ELR (cell line): Measurements from ENCODE around the gene SHLD3.
A peak's percentile ranks its signal among the peaks of the same experiment; 100 is the strongest.
"Not testable (repeated sequence)": the region's sequence is repeated elsewhere in the genome, so short reads cannot be mapped to it uniquely, and the experiment has no call there.

ENCODE experiments used
- DNase-seq: peaks from one replicate; pipeline ENCODE4 v3.0.0-alpha.2; 2015; ENCODE audit warnings: low read depth

Gene SHLD3

DNA sequence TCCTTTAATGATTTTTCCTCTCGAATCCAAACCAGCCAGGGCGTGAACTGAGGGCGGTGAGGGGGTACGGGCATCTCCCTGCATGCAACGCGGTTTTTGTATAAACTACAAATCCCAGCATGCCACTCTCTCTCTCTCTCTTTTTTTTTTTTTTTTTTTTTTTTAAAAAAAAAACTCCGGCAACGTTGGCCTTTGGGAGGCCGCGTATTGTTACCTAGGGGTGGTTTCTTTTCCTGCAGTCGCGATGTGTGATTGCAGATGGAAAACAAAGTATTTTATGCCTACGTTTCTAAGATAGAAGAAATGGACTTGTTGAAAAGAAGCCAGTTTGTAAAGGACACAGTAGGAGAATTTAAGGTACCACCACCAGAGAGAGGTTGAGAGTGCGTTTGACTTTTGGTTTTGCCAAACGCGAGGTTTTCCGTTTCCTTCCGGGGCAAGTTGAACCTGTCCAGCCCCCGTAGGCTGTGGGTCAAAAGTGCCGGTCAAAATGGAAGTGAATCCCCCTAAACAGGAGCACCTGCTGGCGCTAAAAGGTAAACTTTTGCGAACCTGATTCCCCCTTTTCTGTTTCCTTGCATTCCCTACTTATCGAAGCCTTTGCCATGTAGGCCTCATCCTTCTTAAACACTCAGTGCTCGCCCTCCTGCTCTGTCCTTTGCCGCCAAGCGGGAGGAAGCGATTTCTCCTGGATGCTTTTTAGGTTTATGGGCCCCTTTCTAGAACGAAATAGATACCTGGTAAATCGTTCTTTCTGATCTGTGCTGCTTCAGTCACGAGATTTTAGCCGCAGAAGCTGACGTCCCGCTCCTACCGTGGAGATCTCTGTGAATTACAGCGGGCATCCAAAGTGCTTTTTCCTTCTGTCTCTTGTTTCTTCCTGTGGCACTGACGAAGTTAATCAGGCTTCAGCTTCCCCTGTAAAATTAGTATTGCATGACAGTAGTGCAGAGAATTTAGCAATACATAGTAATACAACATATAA lies at the start of gene SHLD3, which contains the start of gene TRAPPC13:
TSS of gene SHLD3 (plus strand) at position 457 of the 985 bp plus-strand sequence. CDS start 4,561 bp downstream, outside the sequence.
TSS of gene TRAPPC13 (plus strand) at position 457 of the 985 bp plus-strand sequence. CDS start at position 491, 34 bp downstream.
- DNase-seq: peak; percentile 95

- no peak for DNase-seq
These were observed 47.7 kb upstream of the SHLD3 start for GRCh38 chr5:65577141-65577540.

- DNase-seq: no peak
These were observed 36.1 kb upstream of the SHLD3 start for GRCh38 chr5:65588694-65589093.

DNA sequence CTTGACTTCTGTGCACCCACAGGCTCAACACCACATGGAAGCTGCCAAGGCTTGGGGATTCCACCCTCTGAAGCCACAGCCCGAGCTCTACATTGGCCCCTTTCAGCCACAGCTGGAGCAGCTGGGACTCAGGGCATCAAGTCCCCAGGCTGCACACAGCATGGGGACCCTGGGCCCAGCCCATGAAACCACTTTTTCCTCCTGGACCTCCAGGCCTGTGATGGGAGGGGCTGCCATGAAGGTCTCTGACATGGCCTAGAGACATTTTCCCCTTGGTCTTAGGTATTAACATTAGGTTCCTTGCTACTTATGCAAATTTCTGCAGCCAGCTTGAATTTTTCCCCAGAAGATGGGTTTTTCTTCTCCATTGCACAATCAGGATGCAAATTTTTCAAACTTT lies 23.1 kb upstream of the SHLD3 start:
- not testable (repeated sequence) for DNase-seq

- no peak for DNase-seq
These were observed 13.3 kb upstream of the SHLD3 start for GRCh38 chr5:65611524-65611923.

DNA sequence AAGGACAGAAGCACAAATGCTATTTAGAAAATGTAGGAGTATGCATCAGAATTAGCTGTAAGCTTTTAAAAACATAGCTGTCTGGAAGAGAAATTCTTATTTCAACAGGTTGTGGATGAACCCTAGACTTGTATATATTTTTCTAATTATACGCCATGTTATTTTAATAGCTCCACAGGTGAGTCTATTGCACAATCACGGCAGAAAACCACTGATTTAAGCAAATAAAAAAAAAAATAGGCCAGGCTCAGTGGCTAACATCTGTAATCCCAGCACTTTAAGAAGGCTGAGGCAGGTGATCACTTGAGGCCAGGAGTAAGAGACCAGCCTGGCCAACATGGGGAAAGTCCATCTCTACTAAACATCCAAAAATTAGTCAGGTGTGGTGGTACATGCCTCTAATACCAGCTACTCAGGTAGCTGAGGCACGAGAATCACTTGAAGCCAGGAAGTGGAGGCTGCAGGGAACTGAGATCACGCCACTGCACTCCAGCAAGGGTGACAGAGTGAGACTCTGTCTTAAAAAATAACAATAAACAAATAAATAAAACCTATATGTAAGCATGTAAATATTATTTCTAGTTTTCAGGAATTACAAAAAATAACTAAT lies 12.4 kb upstream of the SHLD3 start:
- DNase-seq: no peak

DNA sequence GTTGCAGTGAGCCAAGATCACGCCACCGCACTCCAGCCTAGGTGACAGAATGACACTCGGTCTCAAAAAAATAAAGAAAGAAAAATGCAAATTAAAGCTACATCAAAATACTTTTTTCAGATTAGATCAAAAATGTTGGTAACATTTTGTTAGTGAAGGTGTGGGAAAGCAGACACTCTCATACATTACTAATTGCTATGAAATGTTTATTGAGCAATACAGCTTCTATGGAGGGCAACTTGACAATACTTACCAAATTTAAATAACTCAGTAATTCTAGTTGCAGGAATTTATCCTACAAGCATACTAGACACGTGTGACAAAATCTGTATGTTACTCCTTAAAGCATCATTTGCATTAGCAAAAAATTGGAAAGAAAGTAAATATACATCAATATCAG lies 4.8 kb upstream of the SHLD3 start:
- DNase-seq: no peak

DNA sequence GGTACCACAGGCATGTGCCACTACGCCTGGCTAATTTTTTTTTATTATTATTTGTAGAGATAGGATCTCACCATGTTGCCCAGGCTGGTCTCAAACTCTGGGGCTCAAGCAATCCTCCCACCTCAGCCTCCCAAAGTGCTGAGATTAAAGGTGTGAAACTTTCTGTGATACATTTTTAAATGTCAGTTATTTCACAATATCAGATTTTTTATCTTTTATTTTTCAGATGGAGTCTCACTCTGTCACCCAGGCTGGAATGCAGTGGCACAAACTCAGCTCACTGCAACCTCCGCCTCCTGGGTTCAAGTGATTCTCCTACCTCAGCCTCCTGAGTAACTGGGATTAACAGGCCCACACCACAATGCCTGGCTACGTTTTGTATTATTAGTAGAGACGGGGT lies 2.9 kb upstream of the SHLD3 start:
- DNase-seq: not testable (repeated sequence)

GRCh38 chr5:65623482-65623881 lies 1.3 kb upstream of the SHLD3 start:
- peak; percentile 10 for DNase-seq

DNA sequence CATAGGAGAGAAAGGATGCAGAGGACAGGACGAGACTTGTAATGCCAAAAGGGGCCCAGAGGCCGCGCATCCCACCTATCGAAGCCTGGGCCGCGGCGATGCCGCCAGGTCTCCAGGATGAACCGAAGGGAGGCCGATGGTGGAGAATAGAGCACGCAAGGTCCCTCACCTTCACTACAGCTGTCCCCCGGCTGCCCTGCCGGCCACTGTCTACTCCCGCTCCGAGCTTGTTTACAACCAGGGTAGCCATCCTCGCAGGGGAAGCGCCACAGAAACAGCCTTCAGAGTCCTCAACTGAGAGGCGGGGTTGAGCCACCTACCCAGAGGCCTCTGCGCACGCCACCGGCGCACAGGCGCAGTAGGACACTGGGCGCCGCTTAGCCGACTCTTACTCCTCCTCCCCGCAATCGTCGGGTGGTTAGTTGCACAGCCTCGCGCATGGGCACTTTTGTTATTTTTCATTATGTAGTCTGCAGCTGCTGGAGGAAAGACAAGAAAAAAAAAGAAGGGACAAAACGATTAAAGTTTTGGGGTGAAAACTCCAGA lies 729 bp upstream of the SHLD3 start, which contains the start of gene TRIM23:
TSS of gene TRIM23 (minus strand) at position 309 of the 546 bp plus-strand sequence. CDS start at position 250, 59 bp downstream.
- DNase-seq: peak; percentile 94

- DNase-seq: peak; percentile 19
These were observed 916 bp downstream of the SHLD3 start for GRCh38 chr5:65625743-65626142.

GRCh38 chr5:65630981-65631380 lies 6.2 kb downstream of the SHLD3 start:
- no peak for DNase-seq

GRCh38 chr5:65640240-65640639 lies 15.4 kb downstream of the SHLD3 start:
- DNase-seq: no peak

GRCh38 chr5:65646938-65647337 lies 22.1 kb downstream of the SHLD3 start:
- DNase-seq: no peak

- no peak for DNase-seq
These were observed 23.1 kb downstream of the SHLD3 start for GRCh38 chr5:65647941-65648340.

DNA sequence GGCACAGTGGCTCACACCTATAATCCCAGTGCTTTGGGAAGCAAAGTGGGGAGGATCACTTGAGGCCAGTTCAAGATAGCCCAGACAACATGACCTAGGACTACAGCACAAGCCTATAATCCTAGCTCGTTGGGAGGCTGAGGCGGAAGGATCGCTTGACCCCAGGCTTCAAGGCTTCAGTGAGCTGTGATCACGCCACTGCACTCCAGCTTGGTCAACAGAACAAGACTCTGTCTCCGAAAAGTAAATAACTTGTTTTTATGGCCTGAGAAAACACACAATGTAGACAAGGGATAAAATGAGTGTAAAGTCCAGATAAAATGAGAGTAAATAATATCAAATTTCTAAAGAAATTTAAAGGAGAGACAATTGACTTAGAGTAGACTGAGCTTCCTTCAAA lies 26.3 kb downstream of the SHLD3 start:
- no peak for DNase-seq

- DNase-seq: no peak
These were observed 29.9 kb downstream of the SHLD3 start for GRCh38 chr5:65654713-65655112.

- peak; percentile 52 for DNase-seq
These were observed 39.1 kb downstream of the SHLD3 start for GRCh38 chr5:65663804-65664521.

- DNase-seq: no peak
These were observed 43.9 kb downstream of the SHLD3 start for GRCh38 chr5:65668696-65669095.

DNA sequence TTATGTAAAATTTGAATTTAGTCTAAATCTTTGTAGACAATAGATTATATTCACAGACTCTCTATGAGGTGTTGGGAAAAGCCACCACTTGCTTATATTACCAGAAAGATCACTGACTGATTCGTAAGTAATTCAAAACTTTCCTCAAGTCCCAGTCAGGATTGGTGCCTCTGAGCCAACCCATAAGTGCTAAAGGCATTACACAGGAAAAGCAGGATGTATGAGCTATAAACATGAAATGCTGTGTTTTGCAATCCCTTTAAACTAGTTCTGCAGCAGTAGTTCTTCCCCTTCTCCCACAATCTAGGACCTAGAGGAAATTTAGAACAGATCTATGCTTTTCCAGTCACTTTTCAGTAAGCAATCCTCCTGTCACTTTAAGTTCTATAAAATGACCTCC lies 48.0 kb downstream of the SHLD3 start:
- peak; percentile 69 for DNase-seq

DNA sequence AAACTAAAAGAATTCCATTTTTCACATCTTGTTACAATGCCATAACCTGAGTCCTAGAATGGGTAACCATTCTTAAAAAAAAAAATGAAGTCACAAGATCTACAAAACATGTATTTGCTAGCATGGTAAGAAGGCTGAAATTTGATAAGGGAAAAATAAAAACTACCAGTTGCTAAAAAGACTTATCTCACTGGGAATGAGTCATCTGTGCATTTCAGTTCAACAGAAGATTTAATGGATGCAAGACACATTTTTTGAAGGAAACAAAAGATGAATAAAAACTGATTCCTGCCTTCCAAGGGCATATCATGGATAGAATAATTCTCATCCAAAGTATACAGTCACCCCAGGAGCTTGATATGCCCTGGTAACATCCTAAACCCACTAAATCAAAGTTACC lies 49.9 kb downstream of the SHLD3 start:
- peak; percentile 8 for DNase-seq

DNA sequence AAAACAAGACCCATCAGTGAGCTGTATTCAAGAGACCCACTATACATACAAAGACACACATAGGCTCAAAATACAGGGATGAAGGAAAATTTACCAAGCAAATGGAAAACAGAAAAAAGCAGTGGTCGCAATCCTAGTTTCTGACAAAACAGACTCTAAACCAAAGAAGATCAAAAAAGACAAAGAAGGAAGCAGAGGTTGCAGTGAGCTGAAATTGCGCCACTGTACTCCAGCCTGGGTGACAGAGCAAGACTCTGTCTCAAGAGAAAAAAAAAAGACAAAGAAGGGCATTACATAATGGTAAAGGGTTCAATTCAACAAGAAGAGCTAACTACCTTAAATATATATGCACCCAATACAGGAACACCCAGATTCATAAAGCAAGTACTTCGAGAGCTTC lies 51.2 kb downstream of the SHLD3 start:
- not testable (repeated sequence) for DNase-seq
